HG02938 (cell line): ENCODE measurements around the gene EWSR1.

Source experiments
- ATAC-seq: cut with Tn5 transposase; IDR thresholded peaks from one replicate; pipeline ENCODE4 v1.9.1; 2021; ENCODE audit warnings: mild to moderate bottlenecking, moderate library complexity; ENCODE audit not compliant: unreplicated experiment

The EWSR1 gene

DNA sequence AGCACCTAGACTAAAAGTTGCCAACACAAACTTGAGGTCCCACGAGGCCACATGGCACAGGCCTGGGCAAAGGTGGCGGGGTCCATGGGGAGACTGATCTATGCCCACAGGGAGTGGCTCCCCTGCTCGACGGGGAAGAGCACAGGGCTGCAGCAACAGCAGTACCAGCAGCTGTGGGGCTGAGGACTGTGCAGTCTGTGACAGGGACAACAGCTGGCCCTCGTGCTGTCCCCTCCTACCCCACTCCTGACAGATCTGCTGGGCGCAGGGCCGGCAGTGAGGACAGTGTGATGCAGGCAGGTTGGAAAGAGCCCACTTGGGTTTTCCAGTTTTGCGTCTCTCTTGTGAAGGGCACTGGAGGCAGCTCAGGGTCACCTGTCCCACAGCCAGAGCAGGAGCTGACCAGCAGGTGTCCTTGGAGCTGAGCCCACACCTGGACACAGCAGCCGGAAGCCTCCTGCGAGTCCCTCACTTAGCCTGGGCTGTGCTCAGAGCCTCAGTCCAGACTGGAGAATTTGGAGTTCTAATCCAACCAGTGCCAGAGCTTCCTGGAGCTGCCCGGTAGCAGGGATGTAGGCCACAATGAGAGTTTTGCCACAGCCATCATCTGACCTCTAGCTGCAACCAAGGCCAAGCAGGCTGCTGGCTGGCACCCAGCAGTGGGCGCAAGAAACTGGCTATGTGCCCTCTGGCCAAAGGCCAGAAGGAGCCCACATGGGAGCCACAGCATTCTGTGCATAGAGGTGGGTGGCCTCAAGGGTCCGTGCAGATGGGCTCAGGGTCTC, 34.8 kb downstream of the EWSR1 start:
- no peak for ATAC-seq

DNA sequence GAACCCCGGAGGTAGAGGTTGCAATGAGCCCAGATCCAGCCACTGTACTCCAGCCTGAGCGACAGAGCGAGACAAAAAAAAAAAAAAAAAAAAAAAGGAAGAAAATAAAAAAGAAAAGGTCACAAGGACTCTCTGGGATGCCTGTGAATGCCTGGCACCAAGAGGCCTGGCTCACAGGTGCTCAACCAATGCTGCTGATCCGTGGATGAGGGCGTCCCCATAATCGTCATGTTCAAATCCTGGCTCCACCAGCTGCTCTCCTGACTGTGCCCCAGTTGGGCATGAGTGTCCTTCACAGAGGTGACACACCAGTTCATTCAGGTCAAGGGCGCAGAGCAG, 37.7 kb downstream of the EWSR1 start:
- ATAC-seq: no peak

DNA sequence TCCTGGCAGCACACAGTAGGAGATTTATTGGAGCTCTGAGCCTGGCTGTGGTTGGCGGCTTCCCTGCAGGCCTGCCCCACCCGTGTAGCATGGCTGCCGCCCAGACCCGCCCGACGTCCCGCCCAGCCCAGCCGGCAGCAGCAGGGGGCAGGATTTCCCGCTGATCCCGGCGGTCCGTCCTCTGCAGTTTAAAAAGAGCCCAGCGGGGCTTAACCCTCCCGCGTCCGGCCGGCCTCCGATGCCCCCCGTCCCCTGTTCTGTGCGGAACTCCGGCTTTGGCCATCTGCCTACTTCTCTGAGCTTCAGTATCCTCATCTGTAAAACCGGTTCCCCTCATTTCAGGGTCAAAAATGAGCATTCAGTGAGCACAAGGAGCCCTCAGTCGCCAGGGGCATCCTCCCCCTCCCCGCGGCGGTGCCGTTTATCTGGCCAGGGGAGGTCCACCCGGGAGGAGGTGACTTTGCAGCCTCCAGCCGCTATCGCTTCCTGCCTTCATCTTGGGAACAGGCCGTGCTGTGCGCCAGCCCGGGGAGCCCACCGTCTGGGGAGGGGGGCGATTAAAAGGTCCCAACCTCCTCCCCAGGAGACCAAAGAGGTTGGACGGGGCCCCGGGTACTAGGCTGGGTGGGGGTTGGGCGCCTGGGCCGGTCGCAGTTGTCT, 38.2 kb downstream of the EWSR1 start, which contains the start of gene GAS2L1:
TSS of gene GAS2L1 (plus strand) at position 476 of the 660 bp plus-strand sequence. CDS start 1,456 bp downstream, outside the sequence.
- no peak for ATAC-seq

DNA sequence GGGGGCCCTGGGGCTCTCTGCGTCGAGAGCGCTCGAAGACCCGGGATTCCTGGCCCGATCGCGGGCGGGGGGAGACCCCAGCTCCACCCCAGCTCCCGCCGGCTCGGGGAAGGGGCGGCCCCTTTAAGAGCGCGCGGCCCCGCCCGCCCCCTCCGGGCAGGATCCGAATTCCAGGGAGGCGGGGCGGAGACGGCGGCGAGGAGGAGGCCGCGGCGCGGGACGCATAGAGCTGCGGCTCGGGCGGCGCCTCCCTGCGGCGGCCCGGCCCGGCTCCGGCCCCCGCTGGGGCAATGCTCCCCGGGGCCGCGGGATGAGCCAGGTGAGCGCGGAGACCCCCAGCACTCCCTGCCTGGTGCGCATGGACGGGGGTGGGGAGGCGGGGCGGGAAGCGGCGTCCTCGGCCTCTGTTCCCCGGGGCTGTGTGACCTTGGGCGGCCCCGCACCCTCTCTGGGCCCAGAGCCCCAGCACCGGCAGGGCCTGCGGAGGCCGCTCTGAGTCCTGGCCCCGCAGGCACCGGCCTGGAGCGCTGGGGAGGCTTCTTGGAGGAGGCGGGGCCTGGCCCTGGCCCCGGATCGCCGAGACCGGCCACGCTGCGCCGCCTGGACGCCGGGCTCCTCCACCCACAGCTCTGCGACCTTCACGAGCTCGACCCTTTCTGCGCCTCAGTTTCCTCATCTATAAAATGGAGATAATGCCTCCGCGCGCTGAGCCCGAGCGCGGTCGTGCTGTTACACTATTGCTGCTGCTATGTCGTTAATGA, 38.9 kb downstream of the EWSR1 start:
- no peak for ATAC-seq

DNA sequence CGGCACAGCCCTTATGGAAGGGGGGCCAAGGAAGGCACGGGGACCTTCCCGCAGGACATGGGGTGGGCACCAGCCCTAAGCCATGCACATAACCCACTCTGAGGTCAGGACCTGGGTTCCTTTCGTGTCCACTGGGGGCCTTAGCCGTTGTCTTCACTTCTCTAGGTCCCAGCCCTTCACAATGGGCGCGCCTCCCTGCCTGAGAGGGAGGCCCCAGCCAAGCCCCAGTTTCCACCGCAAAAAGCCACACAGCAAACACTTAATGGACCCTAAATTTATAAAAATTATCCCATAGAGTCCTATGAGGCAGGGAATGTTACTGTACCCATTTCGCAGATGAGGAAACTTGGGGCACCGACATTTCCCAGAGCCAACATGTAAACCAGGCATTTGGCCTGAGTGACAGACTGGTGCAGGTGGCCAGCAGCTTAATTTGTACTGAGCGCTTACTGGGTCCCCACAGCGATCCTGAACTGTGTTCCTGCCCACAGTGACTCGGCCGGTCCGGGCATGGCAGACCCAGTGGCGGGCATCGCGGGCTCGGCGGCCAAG, 39.6 kb downstream of the EWSR1 start:
- no peak for ATAC-seq

DNA sequence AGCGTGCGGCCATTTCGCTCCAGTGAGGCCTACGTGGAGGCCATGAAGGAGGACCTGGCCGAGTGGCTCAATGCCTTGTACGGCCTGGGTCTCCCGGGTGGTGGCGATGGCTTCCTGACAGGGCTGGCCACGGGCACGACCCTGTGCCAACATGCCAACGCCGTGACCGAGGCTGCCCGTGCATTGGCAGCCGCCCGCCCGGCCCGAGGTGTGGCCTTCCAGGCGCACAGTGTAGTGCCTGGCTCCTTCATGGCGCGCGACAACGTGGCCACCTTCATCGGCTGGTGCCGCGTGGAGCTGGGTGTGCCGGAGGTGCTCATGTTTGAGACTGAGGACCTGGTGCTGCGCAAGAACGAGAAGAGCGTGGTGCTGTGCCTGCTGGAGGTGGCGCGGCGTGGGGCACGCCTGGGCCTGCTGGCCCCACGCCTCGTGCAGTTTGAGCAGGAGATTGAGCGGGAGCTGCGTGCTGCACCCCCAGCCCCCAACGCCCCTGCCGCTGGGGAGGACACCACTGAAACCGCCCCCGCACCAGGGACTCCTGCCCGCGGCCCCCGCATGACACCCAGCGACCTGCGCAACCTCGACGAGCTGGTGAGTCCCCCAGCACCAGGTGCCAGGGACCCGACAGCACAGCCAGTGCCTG, 40.2 kb downstream of the EWSR1 start:
- ATAC-seq: no peak

DNA sequence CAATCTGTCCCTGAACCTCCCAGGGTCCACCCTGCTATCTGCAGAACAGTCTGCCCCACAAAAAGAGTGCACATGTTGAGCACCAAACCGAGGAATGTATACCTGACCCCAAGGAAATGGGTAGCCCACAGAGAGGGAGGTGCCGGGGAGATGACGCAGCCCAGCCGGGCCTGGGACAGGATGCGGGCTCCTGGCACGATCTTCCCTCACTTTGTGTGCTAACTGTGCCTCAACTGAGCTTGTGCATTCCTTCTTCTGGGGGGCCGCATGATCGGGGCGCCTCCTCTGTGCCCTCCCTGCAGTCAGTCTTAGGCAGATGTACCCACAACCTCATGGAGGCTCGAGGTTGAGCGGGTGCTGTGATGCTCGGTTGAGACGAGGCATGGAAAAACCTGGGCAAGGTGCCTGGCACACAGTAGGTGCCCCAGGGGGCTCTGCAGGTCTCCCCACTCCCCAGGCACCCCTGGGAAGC, 40.8 kb downstream of the EWSR1 start:
- no peak for ATAC-seq

DNA sequence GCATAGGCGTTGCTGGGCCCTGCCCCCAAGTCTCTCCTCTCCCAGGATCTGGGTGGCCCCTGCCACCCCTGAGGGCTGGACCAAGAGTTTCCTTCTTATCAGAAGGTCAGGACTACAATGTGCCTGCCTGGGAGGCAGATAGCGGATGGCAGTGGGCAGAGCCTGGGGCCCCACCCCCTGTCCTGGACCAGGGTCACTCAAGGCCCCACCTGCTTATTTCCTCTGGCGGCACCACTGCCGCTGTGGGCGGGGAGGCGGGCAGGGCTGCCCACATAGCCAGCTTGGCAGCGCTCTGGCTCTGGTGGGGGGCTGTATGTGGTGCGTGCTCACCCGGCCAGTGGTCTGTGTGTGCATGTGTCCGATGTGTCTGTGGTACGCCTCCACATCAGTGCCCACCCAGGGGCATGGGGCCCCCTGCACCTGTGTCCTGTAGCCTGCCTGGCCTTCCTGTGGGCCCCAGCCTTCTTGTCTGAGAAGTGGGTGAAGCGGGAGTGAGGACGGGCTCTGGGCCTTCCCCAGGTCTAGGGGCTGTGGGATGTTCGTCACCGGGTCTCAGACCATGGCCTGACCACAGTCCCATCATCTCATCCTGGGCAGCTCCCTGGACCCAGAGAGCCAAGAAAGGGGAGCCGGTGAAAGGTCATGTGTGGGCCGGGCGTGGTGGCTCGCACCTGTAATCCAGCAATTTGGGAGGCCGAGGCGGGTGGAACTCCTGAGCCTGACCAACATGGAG, 41.4 kb downstream of the EWSR1 start:
- ATAC-seq: no peak

DNA sequence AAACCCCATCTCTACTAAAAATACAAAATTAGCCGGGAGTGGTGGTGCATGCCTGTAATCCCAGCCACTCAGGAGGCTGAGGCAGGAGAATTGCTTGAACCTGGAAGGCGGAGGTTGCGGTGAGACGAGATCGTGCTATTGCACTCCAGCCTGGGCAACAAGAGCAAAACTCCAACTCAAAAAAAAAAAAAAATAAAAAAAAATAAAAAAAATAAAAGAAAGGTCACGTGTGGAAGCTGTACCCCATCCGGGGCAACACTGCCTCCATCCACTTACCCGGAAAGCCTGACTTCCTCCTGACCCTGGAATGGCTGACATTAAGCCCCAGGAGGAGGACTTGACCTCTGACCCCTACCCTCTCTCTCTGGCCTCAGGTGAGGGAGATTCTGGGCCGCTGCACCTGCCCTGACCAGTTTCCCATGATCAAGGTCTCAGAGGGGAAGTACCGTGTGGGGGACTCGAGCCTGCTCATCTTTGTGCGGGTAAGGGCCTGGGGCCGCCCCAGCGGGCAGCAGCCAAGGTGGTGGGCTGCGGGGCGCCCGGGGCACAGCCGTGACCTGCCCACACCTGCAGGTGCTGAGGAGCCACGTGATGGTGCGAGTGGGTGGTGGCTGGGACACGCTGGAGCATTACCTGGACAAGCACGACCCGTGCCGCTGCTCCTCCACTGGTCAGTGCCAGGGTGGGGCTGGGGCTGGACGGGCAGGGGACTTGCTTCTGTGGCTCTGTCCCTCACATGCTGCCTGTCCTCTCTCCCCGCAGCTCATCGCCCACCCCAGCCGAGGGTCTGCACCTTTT, 42.2 kb downstream of the EWSR1 start:
- ATAC-seq: no peak

DNA sequence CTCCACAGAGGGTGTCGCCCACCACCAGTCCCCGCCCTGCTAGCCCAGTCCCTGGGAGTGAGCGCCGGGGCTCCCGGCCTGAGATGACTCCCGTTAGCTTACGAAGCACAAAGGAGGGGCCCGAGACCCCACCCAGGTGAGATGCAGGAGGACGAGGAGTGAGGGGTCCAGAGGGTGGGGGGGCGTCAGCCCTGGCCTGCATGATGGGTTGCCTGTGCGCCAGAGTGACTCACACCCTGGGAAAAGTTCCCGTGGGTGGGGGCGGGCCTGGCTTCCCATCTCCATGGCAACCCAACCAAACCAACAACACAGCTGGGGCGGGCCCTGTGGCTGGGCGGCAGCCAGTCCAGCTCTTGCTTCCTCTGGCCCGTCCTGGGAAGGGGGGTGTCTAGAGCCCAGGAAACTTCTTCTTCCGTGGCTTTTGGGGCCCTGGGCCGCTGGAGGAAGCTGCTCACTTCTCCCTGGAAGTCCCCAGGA, 42.8 kb downstream of the EWSR1 start:
- ATAC-seq: no peak

DNA sequence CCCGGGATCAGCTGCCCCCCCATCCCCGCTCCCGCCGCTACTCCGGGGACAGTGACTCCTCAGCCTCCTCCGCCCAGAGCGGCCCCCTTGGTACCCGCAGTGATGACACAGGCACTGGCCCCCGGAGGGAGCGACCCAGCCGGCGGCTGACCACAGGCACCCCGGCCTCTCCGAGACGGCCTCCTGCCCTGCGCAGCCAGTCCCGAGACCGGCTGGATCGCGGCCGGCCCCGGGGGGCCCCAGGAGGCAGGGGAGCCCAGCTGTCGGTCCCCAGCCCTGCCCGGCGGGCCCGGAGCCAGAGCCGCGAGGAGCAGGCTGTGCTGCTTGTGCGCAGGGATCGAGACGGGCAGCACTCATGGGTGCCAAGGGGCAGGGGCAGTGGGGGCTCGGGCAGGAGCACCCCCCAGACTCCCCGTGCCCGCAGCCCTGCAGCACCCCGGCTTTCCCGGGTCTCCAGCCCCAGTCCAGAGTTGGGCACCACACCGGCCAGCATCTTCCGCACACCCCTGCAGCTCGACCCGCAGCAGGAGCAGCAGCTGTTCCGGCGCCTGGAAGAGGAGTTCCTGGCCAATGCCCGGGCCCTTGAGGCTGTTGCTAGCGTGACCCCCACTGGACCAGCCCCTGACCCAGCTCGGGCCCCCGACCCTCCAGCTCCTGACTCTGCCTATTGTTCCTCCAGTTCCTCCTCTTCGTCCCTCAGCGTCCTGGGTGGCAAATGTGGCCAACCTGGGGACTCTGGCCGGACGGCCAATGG, 43.6 kb downstream of the EWSR1 start:
- ATAC-seq: no peak

DNA sequence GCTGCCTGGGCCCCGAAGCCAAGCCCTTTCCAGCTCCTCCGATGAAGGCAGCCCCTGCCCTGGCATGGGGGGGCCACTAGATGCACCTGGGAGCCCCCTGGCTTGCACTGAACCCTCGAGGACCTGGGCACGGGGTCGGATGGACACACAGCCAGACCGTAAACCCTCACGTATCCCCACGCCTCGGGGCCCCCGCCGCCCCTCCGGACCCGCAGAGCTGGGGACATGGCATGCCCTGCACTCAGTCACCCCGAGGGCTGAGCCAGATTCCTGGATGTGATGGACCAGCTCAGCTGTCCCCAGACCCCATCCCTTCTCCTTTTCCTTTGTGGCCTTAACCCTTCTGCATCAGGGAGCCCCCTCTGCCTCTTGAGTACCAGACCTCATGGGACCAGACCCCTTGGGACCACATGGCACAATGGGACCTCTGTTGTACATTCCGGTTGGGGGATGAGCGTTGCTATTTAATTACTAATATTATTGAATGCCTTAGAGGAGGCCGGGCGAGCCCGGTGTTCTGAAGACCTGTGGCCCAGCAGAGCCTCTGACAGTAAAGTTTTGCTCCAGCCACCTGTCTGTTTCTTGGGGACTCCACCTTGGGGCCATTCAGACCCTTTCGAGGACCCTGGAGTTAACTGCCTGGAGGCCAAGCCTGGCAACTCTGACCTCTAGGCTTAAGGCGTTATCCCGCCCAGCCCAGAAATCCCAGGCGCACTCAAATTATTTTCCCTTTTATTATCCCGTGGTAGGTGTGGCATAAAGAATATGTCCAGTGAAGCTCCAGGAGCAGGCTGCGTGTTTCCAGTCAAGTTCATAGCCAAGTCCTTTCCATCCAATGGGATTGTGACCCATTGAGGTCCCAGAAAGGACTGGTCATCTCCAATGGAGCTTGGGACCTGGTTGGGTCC, 44.4 kb downstream of the EWSR1 start:
- ATAC-seq: no peak

DNA sequence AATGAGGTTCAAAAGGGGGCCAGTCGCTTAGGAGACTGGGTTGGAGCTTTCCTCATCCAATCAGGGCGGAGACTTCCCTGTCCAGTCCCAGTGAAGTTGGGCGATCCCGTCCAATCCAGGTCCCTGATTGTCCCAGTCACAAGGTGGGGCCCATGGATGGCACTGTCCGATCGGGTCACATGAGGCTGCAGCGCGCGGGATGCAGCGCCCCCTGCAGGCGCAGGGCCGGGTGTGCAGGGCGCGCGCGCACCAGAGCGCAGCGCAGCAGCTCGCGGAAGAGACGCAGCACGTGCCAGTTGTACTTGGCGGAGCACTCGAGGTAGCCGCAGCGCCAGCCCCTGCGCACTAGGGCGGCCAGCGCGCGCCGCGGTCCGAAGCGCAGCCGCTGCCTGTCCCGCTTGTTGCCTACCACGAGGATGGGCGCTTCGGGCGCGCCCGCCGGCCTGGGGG, 45.1 kb downstream of the EWSR1 start:
- no peak for ATAC-seq

DNA sequence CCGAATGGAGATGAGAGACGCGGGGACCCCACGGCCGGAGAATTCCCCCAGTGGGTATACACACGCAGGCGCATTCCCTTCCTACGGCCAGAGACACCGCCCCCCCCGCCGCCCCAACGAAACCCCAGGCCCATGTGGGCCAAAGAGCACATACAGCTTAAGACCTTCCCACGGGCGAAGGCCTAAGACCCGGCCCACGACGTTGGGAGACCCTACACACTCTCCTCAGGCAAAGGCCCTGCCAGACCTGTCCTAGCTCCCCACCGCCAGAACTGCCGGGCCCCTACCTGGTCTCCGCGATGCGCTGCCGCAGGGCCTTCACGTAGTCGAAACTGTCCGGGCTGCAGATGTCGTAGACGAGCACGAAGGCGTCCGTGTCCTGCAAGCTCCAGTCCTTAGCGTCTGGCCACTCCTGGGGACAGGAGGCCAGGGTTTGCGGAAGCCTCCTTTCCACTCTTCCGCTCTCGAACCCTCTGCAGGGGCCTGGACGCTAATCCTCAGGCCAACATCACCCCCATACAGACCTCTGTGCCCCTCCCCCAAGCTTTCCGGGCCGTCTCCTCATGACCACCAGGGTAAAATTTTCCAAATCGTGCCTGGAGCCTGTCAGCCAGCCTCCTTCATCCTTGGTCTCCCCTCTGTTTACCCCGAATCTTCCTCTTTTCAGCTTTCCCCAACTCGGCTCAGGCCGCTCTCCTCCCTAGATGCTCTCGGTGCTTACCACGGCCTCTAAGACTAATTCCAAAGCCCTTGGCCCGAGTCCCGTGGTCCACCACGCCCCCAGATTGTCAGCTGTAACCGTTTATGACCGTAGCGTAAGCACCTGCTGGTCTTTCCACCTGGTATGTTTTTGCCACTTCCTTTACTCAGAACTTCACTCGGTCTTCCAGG, 45.8 kb downstream of the EWSR1 start:
- no peak for ATAC-seq

DNA sequence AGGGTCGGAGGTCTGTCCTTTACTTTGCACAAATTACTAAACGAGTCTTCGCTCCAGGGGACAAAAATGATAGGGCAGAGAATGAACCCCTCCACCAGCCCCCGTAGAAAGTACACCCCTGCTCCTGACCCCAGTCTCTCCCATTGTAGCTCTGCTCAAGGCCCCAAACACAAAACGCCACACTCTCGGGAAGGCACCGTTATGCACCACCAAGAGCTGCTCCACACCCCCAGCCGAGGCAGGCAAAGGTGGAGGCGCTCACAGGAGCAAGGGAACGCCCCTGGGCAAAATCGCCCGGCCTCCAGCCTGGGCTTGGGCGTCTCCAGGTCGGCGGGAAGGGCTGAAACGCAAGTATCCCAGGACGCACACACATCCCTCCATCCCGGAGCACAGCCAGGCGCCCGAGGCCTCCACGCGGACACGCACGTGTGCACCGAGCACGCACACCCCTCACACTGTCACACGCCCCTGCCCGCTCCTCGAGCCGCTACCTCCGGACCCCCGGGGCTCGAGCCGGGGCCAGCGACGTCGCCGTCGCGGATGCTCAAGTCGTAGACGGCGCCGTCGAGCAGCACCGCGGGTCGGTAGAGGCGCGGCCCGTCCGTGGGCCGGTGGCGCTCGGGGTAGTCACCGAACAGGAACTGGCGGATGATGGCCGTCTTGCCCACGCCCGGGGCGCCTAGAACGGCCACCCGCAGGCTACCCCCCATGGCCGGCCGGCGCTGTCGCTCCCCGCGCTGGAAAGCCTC, 46.6 kb downstream of the EWSR1 start:
- no peak for ATAC-seq
